Neural progenitor cell (in vitro differentiated cells): Measurements from ENCODE around the gene APBB2. TPM values are rescaled to one million over a fixed set of nuclear protein-coding genes. Genes with fewer than 3 reads are reported as not detected.

ENCODE experiments used
- DNase-seq: peaks from one replicate; pipeline ENCODE4 v3.0.0-alpha.2; 2016; ENCODE audit warnings: low spot score
- H2AFZ ChIP-seq: fragments of 200-600 bp; sonication (generic); replicated peaks from 2 replicates; pipeline ENCODE4 v1.6.1; 2016; ENCODE audit warnings: antibody characterized with exemption
- H3F3A ChIP-seq: fragments of 200-600 bp; sonication (generic); 2 replicates; pipeline ENCODE4 v1.6.1; 2016; ENCODE audit warnings: antibody characterized with exemption, low read depth
- H3K27ac ChIP-seq: fragments of 200-600 bp; sonication (generic); 2 replicates; pipeline ENCODE4 v1.5.1; 2016; ENCODE audit warnings: mild to moderate bottlenecking
- H3K27me3 ChIP-seq: fragments of 200-600 bp; sonication (generic); 2 replicates; pipeline ENCODE4 v1.6.1; 2016; ENCODE audit warnings: mild to moderate bottlenecking, moderate library complexity
- H3K36me3 ChIP-seq: fragments of 200-600 bp; sonication (generic); 2 replicates; pipeline ENCODE4 v1.5.1; 2016
- H3K4me1 ChIP-seq: fragments of 200-600 bp; sonication (generic); 2 replicates; pipeline ENCODE4 v1.6.1; 2016; ENCODE audit warnings: mixed run types
- H3K4me2 ChIP-seq: fragments of 200-600 bp; sonication (generic); 2 replicates; pipeline ENCODE4 v1.6.1; 2016
- H3K4me3 ChIP-seq: fragments of 200-600 bp; sonication (generic); 2 replicates; pipeline ENCODE4 v1.5.1; 2016
- H3K79me2 ChIP-seq: fragments of 200-600 bp; sonication (generic); 2 replicates; pipeline ENCODE4 v1.6.1; 2016; ENCODE audit warnings: low read depth
- H3K9ac ChIP-seq: fragments of 200-600 bp; sonication (generic); 2 replicates; pipeline ENCODE4 v1.6.1; 2016
- H3K9me3 ChIP-seq: fragments of 200-600 bp; sonication (generic); 2 replicates; pipeline ENCODE4 v1.5.1; 2016; ENCODE audit warnings: low read depth
- H4K20me1 ChIP-seq: fragments of 200-600 bp; sonication (generic); 2 replicates; pipeline ENCODE4 v1.6.1; 2016; ENCODE audit warnings: low read depth
- H3K27ac Mint-ChIP-seq: 3 replicates; pipeline ENCODE4 v1.8.0; 2021; ENCODE audit warnings: mixed read lengths
- H3K27me3 Mint-ChIP-seq: 2 replicates; pipeline ENCODE4 v1.8.0; 2022; ENCODE audit warnings: low read depth, mild to moderate bottlenecking, inconsistent platforms, moderate library complexity, mixed read lengths; ENCODE audit not compliant: insufficient read depth
- H3K36me3 Mint-ChIP-seq: 3 replicates; pipeline ENCODE4 v1.8.0; 2021; ENCODE audit warnings: mixed read lengths
- H3K4me1 Mint-ChIP-seq: 3 replicates; pipeline ENCODE4 v1.8.0; 2021; ENCODE audit warnings: mixed read lengths
- H3K4me3 Mint-ChIP-seq: 3 replicates; pipeline ENCODE4 v1.8.0; 2021; ENCODE audit warnings: mild to moderate bottlenecking, moderate library complexity, mixed read lengths
- H3K9me3 Mint-ChIP-seq: 3 replicates; pipeline ENCODE4 v1.8.0; 2020; ENCODE audit warnings: mixed read lengths
- CTCF ChIP-seq: fragments of 200-600 bp; sonication (generic); IDR thresholded peaks from 2 replicates; pipeline ENCODE4 v1.5.1; 2017; ENCODE audit warnings: antibody characterized with exemption, mild to moderate bottlenecking
- EZH2 ChIP-seq: fragments of 200-600 bp; sonication (generic); IDR thresholded peaks from 2 replicates; pipeline ENCODE4 v1.6.1; 2017; ENCODE audit warnings: antibody characterized with exemption, mild to moderate bottlenecking, moderate library complexity
- EZH2phosphoT487 ChIP-seq: fragments of 200-600 bp; sonication (generic); IDR thresholded peaks from 2 replicates; pipeline ENCODE4 v1.6.1; 2017; ENCODE audit warnings: antibody characterized with exemption
- total RNA-seq: library from RNA; depleted of rRNA; stranded (reverse); fragments of >200 nt; gene quantifications from 2 replicates; pipeline ENCODE4 v1.2.3, GENCODE V29; 2015; ENCODE audit warnings: low replicate concordance

The APBB2 gene
- total RNA-seq, 1 donor from 2014 or later, result 83.2 TPM

DNA sequence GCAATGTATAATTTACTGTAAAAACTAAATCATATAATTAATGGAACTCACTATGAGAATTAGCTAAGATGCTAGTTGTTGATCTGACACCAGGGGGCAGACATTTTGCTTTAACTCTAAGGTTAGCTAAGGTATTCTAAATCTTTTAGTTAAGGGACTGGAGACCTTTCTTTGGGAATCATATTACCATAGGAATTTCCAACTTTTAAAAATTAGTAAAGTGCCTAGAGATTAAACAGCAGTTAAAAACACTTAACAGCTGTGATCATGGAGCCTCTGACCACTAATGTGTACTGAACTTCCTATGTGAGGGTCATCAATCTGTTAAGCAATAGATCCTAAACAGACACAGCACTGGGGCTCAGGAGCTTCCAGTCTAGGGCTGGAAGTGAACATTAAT, 238.0 kb downstream of the APBB2 start:
- peak; percentile 72 for DNase-seq
- Histone ChIP-seq H4K20me1 (no peaks in the 10 kb centered on the region), H3K4me3 (no peak overlapping the region), H3K36me3 (no peaks in the 10 kb centered on the region), H2AFZ (no peak overlapping the region), H3K9me3 (no peaks in the 10 kb centered on the region), H3K27me3 (no peaks in the 10 kb centered on the region), H3K4me2 (no peak overlapping the region), H3K9ac (no peak overlapping the region), H3K4me1 (no peaks in the 10 kb centered on the region), H3K79me2 (no peaks in the 10 kb centered on the region), H3F3A (no peaks in the 10 kb centered on the region), H3K27ac (no peak overlapping the region)
- Mint-ChIP-seq H3K4me1 (no peaks in the 10 kb centered on the region), H3K27me3 (no peaks in the 10 kb centered on the region), H3K9me3 (no peaks in the 10 kb centered on the region), H3K27ac (no peak overlapping the region), H3K4me3 (no peak overlapping the region), H3K36me3 (no peaks in the 10 kb centered on the region)
- no peak for TF ChIP-seq EZH2phosphoT487
- TF ChIP-seq CTCF, result peak; percentile 85

GRCh38 chr4:40972722-40973121, 241.6 kb downstream of the APBB2 start:
- no peaks in the 10 kb centered on the region for H3K9me3 Mint-ChIP-seq
- Histone ChIP-seq H2AFZ (no peak overlapping the region), H3K9me3 (no peaks in the 10 kb centered on the region), H4K20me1 (no peaks in the 10 kb centered on the region), H3K27ac (no peak overlapping the region), H3K4me3 (no peak overlapping the region), H3K4me1 (peaks cover 3% of the 10 kb centered on the region), H3K36me3 (no peaks in the 10 kb centered on the region), H3K27me3 (no peaks in the 10 kb centered on the region), H3K9ac (no peak overlapping the region), H3K4me2 (no peak overlapping the region), H3F3A (no peaks in the 10 kb centered on the region), H3K79me2 (no peaks in the 10 kb centered on the region)
- H3K4me1 Mint-ChIP-seq, result peaks cover 21% of the 10 kb centered on the region
- no peaks in the 10 kb centered on the region for H3K36me3 Mint-ChIP-seq
- H3K27ac Mint-ChIP-seq, result no peak overlapping the region
- DNase-seq, result no peak
- TF ChIP-seq EZH2 (no peak), CTCF (no peak), EZH2phosphoT487 (no peak)
- no peak overlapping the region for H3K4me3 Mint-ChIP-seq
- no peaks in the 10 kb centered on the region for H3K27me3 Mint-ChIP-seq

DNA sequence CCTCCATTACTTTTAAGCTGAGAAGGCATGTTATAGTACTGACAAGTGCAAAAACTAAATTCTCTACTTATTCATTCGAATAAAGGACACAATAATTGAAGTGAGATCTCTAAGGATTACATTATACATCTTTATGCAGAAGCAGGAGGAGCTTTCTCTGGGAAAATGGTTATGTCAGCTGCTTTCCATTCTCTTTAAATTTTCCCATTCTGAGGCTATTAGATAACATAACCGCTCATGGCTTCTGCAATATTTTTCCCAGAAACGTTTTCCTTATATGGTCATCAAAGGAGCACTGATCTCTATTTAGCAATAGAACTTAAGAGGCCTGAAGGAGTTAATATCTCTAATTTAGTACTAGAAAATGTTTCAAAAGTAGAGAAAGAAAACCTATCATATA, 243.0 kb downstream of the APBB2 start:
- Mint-ChIP-seq H3K9me3 (no peaks in the 10 kb centered on the region), H3K4me3 (no peak overlapping the region), H3K36me3 (no peaks in the 10 kb centered on the region), H3K27ac (no peak overlapping the region), H3K4me1 (peaks cover 21% of the 10 kb centered on the region), H3K27me3 (no peaks in the 10 kb centered on the region)
- no peak for DNase-seq
- no peaks in the 10 kb centered on the region for H3K79me2 ChIP-seq
- no peaks in the 10 kb centered on the region for H3K36me3 ChIP-seq
- no peak overlapping the region for H2AFZ ChIP-seq
- no peak overlapping the region for H3K9ac ChIP-seq
- H3K27ac ChIP-seq, result no peak overlapping the region
- no peaks in the 10 kb centered on the region for H3K27me3 ChIP-seq
- peaks cover 3% of the 10 kb centered on the region for H3K4me1 ChIP-seq
- H4K20me1 ChIP-seq, result no peaks in the 10 kb centered on the region
- TF ChIP-seq CTCF (no peak), EZH2 (no peak), EZH2phosphoT487 (no peak)
- H3K4me2 ChIP-seq, result no peak overlapping the region
- no peak overlapping the region for H3K4me3 ChIP-seq
- H3K9me3 ChIP-seq, result no peaks in the 10 kb centered on the region
- no peaks in the 10 kb centered on the region for H3F3A ChIP-seq

GRCh38 chr4:40969501-40969900, 244.8 kb downstream of the APBB2 start:
- DNase-seq, result no peak
- no peaks in the 10 kb centered on the region for H4K20me1 ChIP-seq
- no peak overlapping the region for H2AFZ ChIP-seq
- peaks cover 3% of the 10 kb centered on the region for H3K4me1 ChIP-seq
- Mint-ChIP-seq H3K4me3 (no peak overlapping the region), H3K27ac (no peak overlapping the region), H3K4me1 (peaks cover 21% of the 10 kb centered on the region), H3K36me3 (no peaks in the 10 kb centered on the region), H3K27me3 (peaks cover 2% of the 10 kb centered on the region), H3K9me3 (no peaks in the 10 kb centered on the region)
- H3K27ac ChIP-seq, result no peak overlapping the region
- H3K36me3 ChIP-seq, result no peaks in the 10 kb centered on the region
- no peak overlapping the region for H3K4me2 ChIP-seq
- H3K9me3 ChIP-seq, result no peaks in the 10 kb centered on the region
- no peaks in the 10 kb centered on the region for H3K79me2 ChIP-seq
- TF ChIP-seq EZH2 (no peak), CTCF (no peak), EZH2phosphoT487 (no peak)
- H3K9ac ChIP-seq, result no peak overlapping the region
- H3K4me3 ChIP-seq, result no peak overlapping the region
- H3F3A ChIP-seq, result no peaks in the 10 kb centered on the region
- no peaks in the 10 kb centered on the region for H3K27me3 ChIP-seq
